GM19025 (cell line): ENCODE measurements around the gene RAB43.
"Not testable (repeated sequence)": the region's sequence is repeated elsewhere in the genome, so short reads cannot be mapped to it uniquely, and the experiment has no call there.

Source experiments
- ATAC-seq: cut with Tn5 transposase; IDR thresholded peaks from one replicate; pipeline ENCODE4 v1.9.1; 2021; ENCODE audit warnings: mild to moderate bottlenecking, low read depth, moderate library complexity; ENCODE audit not compliant: unreplicated experiment

The RAB43 gene

GRCh38 chr3:129100274-129100673, 21.3 kb downstream of the RAB43 start:
- no peak for ATAC-seq

GRCh38 chr3:129095285-129095684, 26.3 kb downstream of the RAB43 start:
- no peak for ATAC-seq

- not testable (repeated sequence) for ATAC-seq
These were observed 33.3 kb downstream of the RAB43 start for GRCh38 chr3:129088312-129088711.

- ATAC-seq = not testable (repeated sequence)
These were observed 33.7 kb downstream of the RAB43 start for GRCh38 chr3:129087904-129088303.

GRCh38 chr3:129087138-129087702, 34.4 kb downstream of the RAB43 start:
- ATAC-seq = no peak

GRCh38 chr3:129085818-129086217, 35.8 kb downstream of the RAB43 start:
- no peak for ATAC-seq

GRCh38 chr3:129085165-129085715, 36.4 kb downstream of the RAB43 start:
- no peak for ATAC-seq

- no peak for ATAC-seq
These were observed 37.1 kb downstream of the RAB43 start for GRCh38 chr3:129084501-129084900.

- ATAC-seq = no peak
These were observed 39.6 kb downstream of the RAB43 start for GRCh38 chr3:129082026-129082425.

GRCh38 chr3:129081503-129081902, 40.1 kb downstream of the RAB43 start:
- ATAC-seq = no peak

- ATAC-seq = no peak
These were observed 43.1 kb downstream of the RAB43 start for GRCh38 chr3:129078510-129078909.

GRCh38 chr3:129077222-129077621, 44.4 kb downstream of the RAB43 start:
- ATAC-seq = no peak

GRCh38 chr3:129070086-129070885, 51.3 kb downstream of the RAB43 start:
- ATAC-seq = no peak

- ATAC-seq = not testable (repeated sequence)
These were observed 52.1 kb downstream of the RAB43 start for GRCh38 chr3:129069313-129070085.

- ATAC-seq = no peak
These were observed 53.2 kb downstream of the RAB43 start for GRCh38 chr3:129068291-129068886.

- ATAC-seq = not testable (repeated sequence)
These were observed 53.9 kb downstream of the RAB43 start for GRCh38 chr3:129067719-129068118.

- ATAC-seq = no peak
These were observed 55.9 kb downstream of the RAB43 start for GRCh38 chr3:129065720-129066073.

GRCh38 chr3:129065016-129065719, 56.4 kb downstream of the RAB43 start:
- ATAC-seq = no peak

GRCh38 chr3:129063841-129064482, 57.6 kb downstream of the RAB43 start:
- ATAC-seq = no peak
